Vagina (tissue), 2 donors: ENCODE results near the gene DDX39B.
A peak's percentile ranks its signal among the peaks of the same experiment; 100 is the strongest.

Experiments used
- POLR2A ChIP-seq, 2 donors: fragments of 450-650 bp; IDR thresholded peaks; one replicate each; pipeline ENCODE4 v1.6.1; 2017; ENCODE audit warnings: antibody characterized with exemption in 2 of 2, mild to moderate bottlenecking in 2 of 2, moderate library complexity in 2 of 2
- POLR2AphosphoS5 ChIP-seq, 2 donors: sonication (generic); formaldehyde crosslinking; IDR thresholded peaks; one replicate each; pipeline ENCODE4 v1.9.0; 2017; ENCODE audit warnings: antibody characterized with exemption in 2 of 2, mild to moderate bottlenecking in 2 of 2, low read depth in 1 of 2; ENCODE audit not compliant: insufficient read depth in 1 of 2

DNA sequence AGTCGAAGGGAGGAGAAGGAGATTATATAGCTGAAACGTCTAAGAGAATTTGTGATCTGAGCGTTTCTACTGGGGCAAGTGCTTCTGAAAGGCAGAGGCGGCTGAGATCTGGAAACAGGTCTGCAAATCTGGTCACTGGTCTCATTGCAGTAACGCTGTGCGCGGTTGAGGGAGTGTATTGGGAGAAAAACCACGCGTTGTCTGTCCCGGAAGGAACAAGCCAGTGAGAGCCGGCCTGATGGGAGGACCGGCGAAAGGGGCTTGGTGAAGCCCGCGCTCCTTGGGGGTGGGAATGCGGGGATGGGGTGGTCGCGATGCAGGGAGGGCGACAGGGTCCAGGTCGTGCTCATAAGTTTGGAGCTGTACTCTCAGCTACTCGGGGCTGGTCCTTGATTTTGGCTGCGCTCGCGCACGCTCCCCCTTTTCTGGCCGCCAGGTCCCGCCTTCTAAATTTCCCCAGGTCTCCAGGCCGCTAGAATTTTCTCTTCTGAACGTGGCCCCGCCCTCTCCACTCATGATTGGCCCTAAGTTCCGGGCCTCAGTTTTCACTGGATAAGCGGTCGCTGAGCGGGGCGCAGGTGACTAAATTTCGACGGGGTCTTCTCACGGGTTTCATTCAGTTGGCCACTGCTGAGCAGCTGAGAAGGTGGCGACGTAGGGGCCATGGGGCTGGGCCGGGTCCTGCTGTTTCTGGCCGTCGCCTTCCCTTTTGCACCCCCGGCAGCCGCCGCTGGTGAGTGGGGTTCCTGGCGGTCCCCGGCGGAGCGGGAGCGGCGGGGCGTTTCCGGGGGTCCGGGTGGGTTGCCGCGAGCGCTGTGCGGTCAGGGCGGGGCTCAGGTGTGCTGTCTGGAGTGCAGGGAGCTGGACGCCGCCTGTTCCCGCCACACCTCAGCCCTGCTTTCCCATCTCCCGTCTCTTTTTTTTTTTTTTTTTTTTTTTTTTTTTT, 44.0 kb downstream of the DDX39B start, which contains the start of gene MICB:
- TF ChIP-seq POLR2A (IDR thresholded peaks at IDR 0.05) (peak; percentile 24 to 26), POLR2AphosphoS5 (IDR thresholded peaks at IDR 0.05; ENCODE audit: insufficient read depth in 1 of 2, low read depth in 1 of 2) (peak; percentile 68 to 79)
